Caco-2 (cell line): Measurements from ENCODE around the gene STX8. TPM values are rescaled to one million over a fixed set of nuclear protein-coding genes. Genes with fewer than 3 reads are reported as not detected.
"Not testable (repeated sequence)": the region's sequence is repeated elsewhere in the genome, so short reads cannot be mapped to it uniquely, and the experiment has no call there.

ENCODE experiments used
- BruUV-seq: library from RNA; stranded (reverse); fragments of 400-500 nt; replicated peaks from 2 replicates; lab custom pipeline; 2021; lab: Mats Ljungman, UMichigan
- CTCF ChIA-PET: fragments of 300-600 bp; sonication (Branson Sonifier 250); formaldehyde crosslinking; loops from one replicate; lab custom pipeline; 2022; ENCODE audit warnings: antibody characterized with exemption; lab: Charles Lee
- POLR2A ChIA-PET: fragments of 300-600 bp; sonication (Branson Sonifier 250); formaldehyde crosslinking; loops from one replicate; lab custom pipeline; 2022; ENCODE audit warnings: antibody characterized with exemption; lab: Charles Lee
- DNase-seq, 2 experiments: peaks; one replicate each; pipeline versions ENCODE4 v3.0.0 to v3.0.0-alpha.2; 2020 to 2022
- H3K27me3 ChIP-seq: replicated peaks from 2 replicates; pipeline ENCODE4 v1.6.0; 2011; ENCODE audit warnings: low read length; ENCODE audit not compliant: control insufficient read depth, insufficient read depth
- H3K36me3 ChIP-seq: 2 replicates; pipeline ENCODE4 v1.5.1; 2011; ENCODE audit warnings: low read length; ENCODE audit not compliant: control insufficient read depth, insufficient read depth
- H3K4me1 ChIP-seq: fragments of 250-450 bp; sonication (Bioruptor Pico); 2 replicates; pipeline ENCODE4 v1.5.1; 2020; ENCODE audit warnings: mild to moderate bottlenecking
- H3K4me3 ChIP-seq: 2 replicates; pipeline ENCODE4 v1.5.1; 2011; ENCODE audit warnings: low read depth, mild to moderate bottlenecking, control low read depth, low read length
- H3K9me3 ChIP-seq: fragments of 250-450 bp; sonication (Bioruptor Pico); 2 replicates; pipeline ENCODE4 v1.5.1; 2020; ENCODE audit warnings: mild to moderate bottlenecking, moderate library complexity
- H3K27ac Mint-ChIP-seq: one replicate; pipeline ENCODE4 v1.8.0; 2022; ENCODE audit warnings: mixed read lengths; ENCODE audit not compliant: unreplicated experiment
- H3K27me3 Mint-ChIP-seq: one replicate; pipeline ENCODE4 v1.8.0; 2022; ENCODE audit warnings: mixed read lengths; ENCODE audit not compliant: insufficient read depth, unreplicated experiment
- H3K36me3 Mint-ChIP-seq: one replicate; pipeline ENCODE4 v1.8.0; 2022; ENCODE audit warnings: mild to moderate bottlenecking, mixed read lengths; ENCODE audit not compliant: insufficient read depth, unreplicated experiment
- H3K4me1 Mint-ChIP-seq: one replicate; pipeline ENCODE4 v1.8.0; 2022; ENCODE audit warnings: low read depth, mixed read lengths; ENCODE audit not compliant: unreplicated experiment
- H3K4me3 Mint-ChIP-seq: one replicate; pipeline ENCODE4 v1.8.0; 2022; ENCODE audit warnings: mild to moderate bottlenecking, moderate library complexity, mixed read lengths; ENCODE audit not compliant: unreplicated experiment
- H3K9me3 Mint-ChIP-seq: one replicate; pipeline ENCODE4 v1.8.0; 2022; ENCODE audit warnings: mixed read lengths; ENCODE audit not compliant: unreplicated experiment
- CTCF ChIP-seq, 2 experiments: fragments of 200-600 bp in 1 of 2; IDR thresholded peaks; 1 replicate in 1 of 2; 2 replicates in 1 of 2; pipeline versions ENCODE4 v1.5.1 to v1.8.0; 2011 to 2022; ENCODE audit warnings: antibody characterized with exemption in 1 of 2, control low read depth in 1 of 2, inconsistent platforms in 1 of 2, low read depth in 1 of 2, low read length in 1 of 2, mild to moderate bottlenecking in 1 of 2, moderate library complexity in 1 of 2; ENCODE audit not compliant: insufficient read depth in 1 of 2, severe bottlenecking in 1 of 2, unreplicated experiment in 1 of 2
- intact Hi-C: fragments of 100-400 bp; cut with micrococcal nuclease; formaldehyde crosslinking; loops from one replicate; pipeline ENCODE4 v1.10.0; 2022; ENCODE audit not compliant: unreplicated experiment
- total RNA-seq: library from RNA; stranded (reverse); gene quantifications from 2 replicates; pipeline ENCODE4 v1.2.3, GENCODE V29; 2022

STX8 gene
- total RNA-seq, 1 experiment from 2014 or later, result 22.6 TPM

- BruUV-seq, result no TSS peak
- DNase-seq, result no peak
- ChIA-PET CTCF (no interaction called here), POLR2A (no interaction called here)
- Mint-ChIP-seq H3K27me3 (no peaks in the 10 kb centered on the region), H3K36me3 (no peaks in the 10 kb centered on the region), H3K27ac (no peak overlapping the region), H3K4me1 (no peaks in the 10 kb centered on the region), H3K9me3 (no peaks in the 10 kb centered on the region), H3K4me3 (no peak overlapping the region)
- TF ChIP-seq CTCF (IDR thresholded peaks at IDR 0.05; ENCODE audit: insufficient read depth in 1 of 2, low read depth in 1 of 2, low read length in 1 of 2, severe bottlenecking in 1 of 2, unreplicated experiment in 1 of 2), result no peak
- Histone ChIP-seq H3K27me3 (no peaks in the 10 kb centered on the region), H3K9me3 (no peaks in the 10 kb centered on the region), H3K4me3 (no peak overlapping the region), H3K36me3 (no peaks in the 10 kb centered on the region), H3K4me1 (no peaks in the 10 kb centered on the region)
- intact Hi-C loops, result no loop called here
These were observed 219.1 kb downstream of the STX8 start for GRCh38 chr17:9356488-9356911.

- no peaks in the 10 kb centered on the region for H3K36me3 Mint-ChIP-seq
- no peaks in the 10 kb centered on the region for H3K4me1 Mint-ChIP-seq
- H3K36me3 ChIP-seq, result no peaks in the 10 kb centered on the region
- no peak overlapping the region for H3K4me3 Mint-ChIP-seq
- no peak overlapping the region for H3K4me3 ChIP-seq
- no peaks in the 10 kb centered on the region for H3K27me3 ChIP-seq
- no peak for DNase-seq
- intact Hi-C loops, result no loop called here
- CTCF ChIA-PET, result no interaction called here
- H3K4me1 ChIP-seq, result no peaks in the 10 kb centered on the region
- H3K9me3 ChIP-seq, result no peaks in the 10 kb centered on the region
- TF ChIP-seq CTCF (IDR thresholded peaks at IDR 0.05; ENCODE audit: insufficient read depth in 1 of 2, low read depth in 1 of 2, low read length in 1 of 2, severe bottlenecking in 1 of 2, unreplicated experiment in 1 of 2), result no peak
- POLR2A ChIA-PET, result no interaction called here
- no peaks in the 10 kb centered on the region for H3K9me3 Mint-ChIP-seq
- H3K27me3 Mint-ChIP-seq, result no peaks in the 10 kb centered on the region
- no TSS peak for BruUV-seq
- no peak overlapping the region for H3K27ac Mint-ChIP-seq
These were observed 219.8 kb downstream of the STX8 start for GRCh38 chr17:9355846-9356245.

DNA sequence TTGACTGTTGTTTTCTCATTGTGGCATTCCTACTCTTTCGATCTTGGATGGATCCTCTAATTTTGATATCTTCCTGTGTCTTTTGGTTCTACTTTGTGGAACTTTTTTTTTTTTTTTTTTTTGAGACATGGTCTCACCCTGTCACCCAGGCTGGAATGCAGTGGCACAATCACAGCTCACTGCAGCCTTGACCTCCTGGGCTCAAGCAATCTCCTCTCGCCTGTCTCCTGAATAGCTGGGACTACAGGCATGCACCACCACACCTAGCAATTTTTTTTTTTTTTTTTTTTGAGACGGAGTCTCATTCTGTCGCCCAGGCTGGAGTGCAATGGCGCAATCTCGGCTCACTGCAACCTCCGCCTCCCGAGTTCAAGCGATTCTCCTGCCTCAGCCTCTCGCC is 220.4 kb downstream of the STX8 start:
- H3K4me3 ChIP-seq, H3K9me3 ChIP-seq, POLR2A ChIA-PET, H3K27ac Mint-ChIP-seq, H3K36me3 Mint-ChIP-seq, H3K4me1 Mint-ChIP-seq, H3K27me3 ChIP-seq, H3K27me3 Mint-ChIP-seq, H3K4me1 ChIP-seq, CTCF ChIA-PET, H3K4me3 Mint-ChIP-seq, H3K36me3 ChIP-seq, H3K9me3 Mint-ChIP-seq, DNase-seq, BruUV-seq, intact Hi-C loops: not testable (repeated sequence)

DNA sequence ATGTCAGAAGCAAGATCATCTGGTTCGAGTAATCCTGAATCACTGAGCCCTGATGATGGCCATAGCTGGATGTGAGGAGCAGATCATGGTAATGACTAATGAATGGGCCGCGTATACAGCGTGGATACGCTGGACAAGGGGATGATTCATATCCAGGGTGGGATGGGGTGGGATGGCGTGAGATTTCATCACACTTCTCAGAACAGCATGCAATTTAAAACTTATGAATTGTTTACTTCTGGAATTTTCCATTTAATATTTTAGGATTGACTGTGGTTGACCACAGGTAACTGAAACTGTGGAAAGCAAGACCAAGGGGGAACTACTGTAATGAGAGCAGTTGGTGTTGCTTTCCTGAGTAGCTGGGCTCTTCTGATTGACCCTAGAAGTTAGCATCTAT is 225.5 kb downstream of the STX8 start:
- Mint-ChIP-seq H3K4me3 (no peak overlapping the region), H3K27me3 (no peaks in the 10 kb centered on the region), H3K36me3 (no peaks in the 10 kb centered on the region), H3K4me1 (no peaks in the 10 kb centered on the region), H3K9me3 (no peaks in the 10 kb centered on the region), H3K27ac (no peak overlapping the region)
- POLR2A ChIA-PET, result no interaction called here
- Histone ChIP-seq H3K36me3 (no peaks in the 10 kb centered on the region), H3K4me3 (no peak overlapping the region), H3K27me3 (no peaks in the 10 kb centered on the region), H3K4me1 (no peaks in the 10 kb centered on the region), H3K9me3 (no peaks in the 10 kb centered on the region)
- no TSS peak for BruUV-seq
- CTCF ChIA-PET, result no interaction called here
- TF ChIP-seq CTCF (IDR thresholded peaks at IDR 0.05; ENCODE audit: insufficient read depth in 1 of 2, low read depth in 1 of 2, low read length in 1 of 2, severe bottlenecking in 1 of 2, unreplicated experiment in 1 of 2), result no peak
- intact Hi-C loops, result no loop called here
- DNase-seq, result no peak
